ENCODE data around the gene APC2. TPM values are rescaled to one million over a fixed set of nuclear protein-coding genes. Genes with fewer than 3 reads are reported as not detected.
"Not testable (repeated sequence)": the region's sequence is repeated elsewhere in the genome, so short reads cannot be mapped to it uniquely, and the experiment has no call there.

The APC2 gene
- total RNA-seq, 2 experiments from 2014 or later: 0.09 to 0.14 TPM

GRCh38 chr19:1417145-1417544 is 32.8 kb upstream of the APC2 start:
- Mint-ChIP-seq H3K4me3 (no peak overlapping the region), H3K27ac (no peak overlapping the region), H3K36me3 (ENCODE audit: low read depth) (peaks cover 41% of the 10 kb centered on the region), H3K27me3 (no peaks in the 10 kb centered on the region), H3K4me1 (peaks cover 44% of the 10 kb centered on the region), H3K9me3 (ENCODE audit: low read depth) (no peaks in the 10 kb centered on the region)
- intact Hi-C loops (cut with DNase I, micrococcal nuclease): no loop called here
- DNase-seq (no peak), ATAC-seq (no peak)
- ChIA-PET CTCF (no interaction called here), POLR2A (interaction anchor here (1.6 kb wide), 1 partner anchor 28 kb away, joined by 4 read pairs; no protein-coding TSS in a partner anchor)

DNA sequence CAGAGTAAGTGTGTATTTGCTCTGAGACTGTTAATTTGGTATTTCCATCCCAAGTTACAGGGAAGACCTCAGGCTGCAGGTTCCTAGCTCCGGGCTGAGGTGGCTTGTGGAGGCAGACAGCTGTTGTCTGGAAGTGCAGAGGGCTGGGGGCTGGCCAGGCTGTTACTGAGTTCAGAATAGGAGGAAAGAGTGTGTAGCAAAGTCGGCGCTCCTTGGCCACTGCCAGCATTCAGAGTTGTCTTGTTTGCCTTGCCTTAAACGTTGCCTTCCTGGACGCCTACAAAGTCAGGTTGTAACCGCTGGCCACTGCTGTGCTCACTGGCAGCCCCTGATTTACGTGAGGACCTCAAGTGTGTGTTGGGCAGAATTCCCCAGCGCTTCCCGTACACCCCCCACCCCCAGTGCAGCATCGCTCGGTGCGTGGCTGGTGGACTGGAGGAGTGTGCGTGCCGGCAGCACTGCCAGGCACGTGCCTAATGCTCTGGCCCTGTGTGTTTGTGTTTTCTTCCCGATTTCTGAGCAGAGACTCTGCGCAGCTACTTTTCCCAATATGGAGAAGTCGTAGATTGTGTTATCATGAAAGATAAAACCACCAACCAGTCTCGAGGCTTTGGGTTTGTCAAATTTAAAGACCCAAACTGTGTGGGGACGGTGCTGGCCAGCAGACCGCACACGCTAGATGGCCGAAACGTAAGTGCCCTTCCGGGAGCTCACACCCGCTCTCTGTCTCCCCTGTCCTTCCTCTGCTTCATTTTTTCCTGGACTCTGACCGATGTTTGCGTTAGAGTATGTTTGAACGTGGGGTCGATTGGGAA is 32.0 kb upstream of the APC2 start:
- DNase-seq (no peak), ATAC-seq (no peak)
- peaks cover 39% of the 10 kb centered on the region for H3K4me1 Mint-ChIP-seq
- intact Hi-C loops (cut with DNase I, micrococcal nuclease): no loop called here
- no peaks in the 10 kb centered on the region for H3K27me3 Mint-ChIP-seq
- H3K4me3 Mint-ChIP-seq: no peak overlapping the region
- no peaks in the 10 kb centered on the region for H3K9me3 Mint-ChIP-seq (ENCODE audit: low read depth)
- peaks cover 38% of the 10 kb centered on the region for H3K36me3 Mint-ChIP-seq (ENCODE audit: low read depth)
- no peak overlapping the region for H3K27ac Mint-ChIP-seq
- POLR2A ChIA-PET: interaction anchor here (1.6 kb wide), 1 partner anchor 27 kb away, joined by 4 read pairs; no protein-coding TSS in a partner anchor
- CTCF ChIA-PET: interaction anchor here (0.5 to 0.8 kb wide), 2 partner anchors 17 to 56 kb away, joined by 3 to 4 read pairs; no protein-coding TSS in a partner anchor

GRCh38 chr19:1418496-1418775 is 31.5 kb upstream of the APC2 start:
- ATAC-seq (no peak), DNase-seq (no peak)
- peaks cover 33% of the 10 kb centered on the region for H3K4me1 Mint-ChIP-seq
- no peak overlapping the region for H3K4me3 Mint-ChIP-seq
- intact Hi-C loops (cut with DNase I, micrococcal nuclease): no loop called here
- no peaks in the 10 kb centered on the region for H3K27me3 Mint-ChIP-seq
- H3K9me3 Mint-ChIP-seq (ENCODE audit: low read depth): no peaks in the 10 kb centered on the region
- H3K36me3 Mint-ChIP-seq (ENCODE audit: low read depth): peaks cover 38% of the 10 kb centered on the region
- H3K27ac Mint-ChIP-seq: no peak overlapping the region
- ChIA-PET POLR2A (interaction anchor here (1.6 kb wide), 1 partner anchor 26 kb away, joined by 4 read pairs; no protein-coding TSS in a partner anchor), CTCF (interaction anchor here (0.5 to 0.8 kb wide), 2 partner anchors 18 to 55 kb away, joined by 3 to 4 read pairs; no protein-coding TSS in a partner anchor)

- Mint-ChIP-seq H3K27ac (no peak overlapping the region), H3K27me3 (no peaks in the 10 kb centered on the region), H3K4me1 (peaks cover 28% of the 10 kb centered on the region), H3K36me3 (ENCODE audit: low read depth) (peaks cover 43% of the 10 kb centered on the region), H3K9me3 (ENCODE audit: low read depth) (no peaks in the 10 kb centered on the region), H3K4me3 (no peak overlapping the region)
- ATAC-seq: no peak
- ChIA-PET CTCF (no interaction called here), POLR2A (no interaction called here)
- no peak for DNase-seq
- intact Hi-C loops (cut with DNase I, micrococcal nuclease): no loop called here
Measured at GRCh38 chr19:1418951-1419738, 30.8 kb upstream of the APC2 start.

DNA sequence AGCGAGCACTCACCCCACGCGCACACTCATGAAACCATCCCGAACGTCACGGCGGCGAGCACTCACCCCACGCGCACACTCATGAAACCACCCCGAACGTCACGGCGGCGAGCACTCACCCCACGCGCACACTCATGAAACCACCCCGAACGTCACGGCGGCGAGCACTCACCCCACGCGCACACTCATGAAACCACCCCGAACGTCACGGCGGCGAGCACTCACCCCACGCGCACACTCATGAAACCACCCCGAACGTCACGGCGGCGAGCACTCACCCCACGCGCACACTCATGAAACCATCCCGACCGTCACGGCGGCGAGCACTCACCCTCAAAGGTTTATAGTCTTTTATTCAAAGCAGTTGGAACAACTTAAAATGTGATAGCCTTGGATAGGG is 29.8 kb upstream of the APC2 start:
- CTCF ChIA-PET: interaction anchor here (0.6 kb wide), 1 partner anchor 141 kb away, joined by 4 read pairs; no protein-coding TSS in a partner anchor
- H3K27me3 Mint-ChIP-seq; H3K27ac Mint-ChIP-seq; H3K9me3 Mint-ChIP-seq (ENCODE audit: low read depth); ATAC-seq; intact Hi-C loops (cut with DNase I, micrococcal nuclease); H3K4me3 Mint-ChIP-seq; DNase-seq: not testable (repeated sequence)
- Mint-ChIP-seq H3K4me1 (peaks cover 20% of the 10 kb centered on the region), H3K36me3 (ENCODE audit: low read depth) (peaks cover 46% of the 10 kb centered on the region)
- POLR2A ChIA-PET: interaction anchor here (0.5 kb wide), 1 partner anchor 20 kb away, joined by 3 read pairs; no protein-coding TSS in a partner anchor

- H3K27ac Mint-ChIP-seq: no peak overlapping the region
- POLR2A ChIA-PET: interaction anchor here (0.5 kb wide), 1 partner anchor 20 kb away, joined by 3 read pairs; no protein-coding TSS in a partner anchor
Measured at GRCh38 chr19:1420590-1420989, 29.3 kb upstream of the APC2 start.

DNA sequence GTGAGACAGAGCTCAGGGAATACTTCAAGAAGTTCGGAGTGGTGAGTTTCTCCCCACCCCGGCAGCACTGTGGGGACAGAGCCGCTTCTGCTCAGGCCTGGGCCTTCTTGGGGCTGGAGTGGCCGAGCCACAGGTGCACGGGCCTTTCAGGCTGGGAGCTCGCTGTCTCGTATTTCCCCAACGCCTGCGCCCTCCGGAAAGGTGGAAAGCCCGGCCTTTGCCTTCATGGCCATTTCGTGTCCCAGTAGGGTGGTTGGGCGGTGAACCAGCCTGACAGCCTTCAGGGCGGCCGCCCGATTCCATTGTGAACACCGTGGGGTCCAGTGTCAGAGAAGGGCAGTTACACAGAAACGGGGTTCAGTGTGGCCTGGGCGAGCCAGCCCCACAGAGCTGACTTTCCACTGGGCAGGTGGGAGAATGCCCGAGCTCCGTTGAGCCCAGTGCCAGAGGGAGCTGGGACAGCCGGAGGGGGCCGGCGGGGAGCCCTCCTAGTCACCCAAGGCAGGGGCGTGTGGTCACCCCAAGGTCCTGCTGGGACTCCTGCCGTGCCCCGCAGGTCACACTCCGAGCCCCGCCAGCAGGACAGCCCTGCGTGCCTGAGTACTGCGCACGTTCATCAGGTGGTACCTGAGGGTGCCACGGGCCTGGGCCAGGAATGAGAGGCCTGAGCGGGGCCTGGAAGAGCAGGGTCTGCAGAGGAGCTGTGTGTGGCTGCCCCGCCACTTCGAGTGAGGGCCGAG is 28.5 kb upstream of the APC2 start:
- H3K4me3 Mint-ChIP-seq: no peak overlapping the region
- CTCF ChIA-PET: interaction anchor here (0.6 to 0.7 kb wide), 2 partner anchors 16 to 374 kb away, joined by 3 to 4 read pairs; no protein-coding TSS in a partner anchor
- H3K27ac Mint-ChIP-seq: peak overlapping the region; percentile 19
- H3K36me3 Mint-ChIP-seq (ENCODE audit: low read depth): peaks cover 46% of the 10 kb centered on the region
- no peak for DNase-seq
- H3K9me3 Mint-ChIP-seq (ENCODE audit: low read depth): no peaks in the 10 kb centered on the region
- intact Hi-C loops (cut with DNase I, micrococcal nuclease): no loop called here
- no peaks in the 10 kb centered on the region for H3K27me3 Mint-ChIP-seq
- H3K4me1 Mint-ChIP-seq: peaks cover 7% of the 10 kb centered on the region
- POLR2A ChIA-PET: no interaction called here
- no peak for ATAC-seq

More at GRCh38 chr19:1420590-1420989, 29.3 kb upstream of the APC2 start:
- H3K36me3 Mint-ChIP-seq (ENCODE audit: low read depth): peaks cover 47% of the 10 kb centered on the region
- intact Hi-C loops (cut with DNase I, micrococcal nuclease): no loop called here
- H3K4me1 Mint-ChIP-seq: peaks cover 15% of the 10 kb centered on the region
- ATAC-seq: no peak
- H3K4me3 Mint-ChIP-seq: no peak overlapping the region
- DNase-seq: no peak
- no peaks in the 10 kb centered on the region for H3K9me3 Mint-ChIP-seq (ENCODE audit: low read depth)
- H3K27me3 Mint-ChIP-seq: no peaks in the 10 kb centered on the region
- CTCF ChIA-PET: interaction anchor here (0.6 to 0.7 kb wide), 2 partner anchors 17 to 141 kb away, joined by 4 read pairs; no protein-coding TSS in a partner anchor

- CTCF ChIA-PET: interaction anchor here (0.6 kb wide), 1 partner anchor 374 kb away, joined by 3 read pairs; no protein-coding TSS in a partner anchor
- Mint-ChIP-seq H3K27me3 (no peaks in the 10 kb centered on the region), H3K4me1 (peaks cover 6% of the 10 kb centered on the region), H3K4me3 (no peak overlapping the region), H3K9me3 (ENCODE audit: low read depth) (no peaks in the 10 kb centered on the region), H3K36me3 (ENCODE audit: low read depth) (peaks cover 46% of the 10 kb centered on the region), H3K27ac (no peak overlapping the region)
- POLR2A ChIA-PET: no interaction called here
- intact Hi-C loops (cut with DNase I, micrococcal nuclease): no loop called here
- ATAC-seq (no peak), DNase-seq (no peak)
Measured at GRCh38 chr19:1421958-1422305, 28.0 kb upstream of the APC2 start.

DNA sequence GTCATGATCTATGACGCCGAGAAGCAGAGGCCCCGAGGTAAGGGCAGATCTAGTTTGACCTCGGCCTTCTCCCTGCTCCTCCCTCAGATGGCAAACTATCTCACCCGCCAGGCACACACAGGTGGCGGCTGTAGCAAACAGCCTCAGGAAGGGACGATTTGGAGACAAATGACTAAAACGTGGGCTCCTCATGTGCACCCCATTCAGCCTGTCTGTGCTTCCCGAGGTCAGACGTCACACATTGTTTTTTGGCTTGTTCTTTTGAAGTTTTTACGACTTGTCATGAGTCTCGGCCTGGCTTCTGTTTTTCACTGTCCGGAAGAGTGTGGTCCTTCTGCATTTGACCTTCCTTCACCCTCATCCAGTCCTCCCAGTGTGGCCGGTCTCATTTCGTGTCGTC is 27.6 kb upstream of the APC2 start:
- ATAC-seq: no peak

DNA sequence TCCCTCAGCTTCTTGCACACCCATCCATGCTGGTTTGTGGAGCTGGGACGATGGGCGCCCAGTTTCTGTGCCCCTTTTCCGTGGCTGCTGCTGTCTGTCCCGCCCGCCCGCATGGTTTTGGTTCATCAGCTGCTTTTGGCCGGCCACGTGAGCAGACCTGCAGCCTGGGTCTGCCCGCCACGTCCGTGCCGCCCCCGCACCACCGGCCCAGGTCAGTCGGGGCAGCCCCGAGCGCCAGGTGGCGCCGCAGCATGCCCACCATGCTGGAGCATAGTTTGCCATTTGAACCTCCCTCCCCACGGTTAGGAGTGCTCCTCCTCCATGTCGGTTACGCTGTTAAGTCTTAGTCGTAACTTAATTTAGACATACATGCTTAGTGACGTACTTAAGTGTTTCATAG is 27.0 kb upstream of the APC2 start:
- Mint-ChIP-seq H3K4me1 (no peaks in the 10 kb centered on the region), H3K9me3 (ENCODE audit: low read depth) (no peaks in the 10 kb centered on the region), H3K27me3 (no peaks in the 10 kb centered on the region), H3K27ac (no peak overlapping the region), H3K36me3 (ENCODE audit: low read depth) (peaks cover 41% of the 10 kb centered on the region), H3K4me3 (no peak overlapping the region)
- intact Hi-C loops (cut with DNase I, micrococcal nuclease): no loop called here
- no peak for DNase-seq
- POLR2A ChIA-PET: no interaction called here
- no peak for ATAC-seq
- CTCF ChIA-PET: no interaction called here

More for the DNA sequence above, 27.6 kb upstream of the APC2 start:
- Mint-ChIP-seq H3K9me3 (ENCODE audit: low read depth) (no peaks in the 10 kb centered on the region), H3K27me3 (no peaks in the 10 kb centered on the region), H3K27ac (no peak overlapping the region), H3K36me3 (ENCODE audit: low read depth) (peaks cover 44% of the 10 kb centered on the region), H3K4me3 (no peak overlapping the region), H3K4me1 (peaks cover 4% of the 10 kb centered on the region)
- ChIA-PET CTCF (interaction anchor here (0.6 kb wide), 1 partner anchor 373 kb away, joined by 3 read pairs; no protein-coding TSS in a partner anchor), POLR2A (no interaction called here)
- no peak for DNase-seq
- intact Hi-C loops (cut with DNase I, micrococcal nuclease): no loop called here
